Measurements from ENCODE around the gene COTL1. TPM values are rescaled to one million over a fixed set of nuclear protein-coding genes. Genes with fewer than 3 reads are reported as not detected.

Gene COTL1
- total and polyA plus RNA-seq, 9 of the 15 experiments (the other 6 are each of a cell fraction or from before 2014, with no cell fraction given): 27.7 to 185 (median 72.5) TPM

- TF ChIP-seq, protein P1, sequence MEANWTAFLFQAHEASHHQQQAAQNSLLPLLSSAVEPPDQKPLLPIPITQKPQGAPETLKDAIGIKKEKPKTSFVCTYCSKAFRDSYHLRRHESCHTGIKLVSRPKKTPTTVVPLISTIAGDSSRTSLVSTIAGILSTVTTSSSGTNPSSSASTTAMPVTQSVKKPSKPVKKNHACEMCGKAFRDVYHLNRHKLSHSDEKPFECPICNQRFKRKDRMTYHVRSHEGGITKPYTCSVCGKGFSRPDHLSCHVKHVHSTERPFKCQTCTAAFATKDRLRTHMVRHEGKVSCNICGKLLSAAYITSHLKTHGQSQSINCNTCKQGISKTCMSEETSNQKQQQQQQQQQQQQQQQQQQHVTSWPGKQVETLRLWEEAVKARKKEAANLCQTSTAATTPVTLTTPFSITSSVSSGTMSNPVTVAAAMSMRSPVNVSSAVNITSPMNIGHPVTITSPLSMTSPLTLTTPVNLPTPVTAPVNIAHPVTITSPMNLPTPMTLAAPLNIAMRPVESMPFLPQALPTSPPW (CRISPR knock-in tag; IDR thresholded peaks at IDR 0.05): peak; percentile 79
- TF ChIP-seq HIVEP1 (CRISPR knock-in tag; IDR thresholded peaks at IDR 0.05) (no peak), ZNF668 (CRISPR knock-in tag; IDR thresholded peaks at IDR 0.05) (peak; percentile 8; the same call in 1 of the 2 replicates), TCF7L2 (IDR thresholded peaks at IDR 0.05; ENCODE audit: low read depth, low read length) (no peak), POLR3G (IDR thresholded peaks at IDR 0.05; ENCODE audit: extremely low read depth, insufficient read length, insufficient replicate concordance) (no peak), ASH1L (IDR thresholded peaks at IDR 0.05; ENCODE audit: borderline replicate concordance, low read depth, partially characterized antibody) (no peak), RBM25 (IDR thresholded peaks at IDR 0.05; ENCODE audit: low read depth, low read length, severe bottlenecking) (no peak), KLF6 (CRISPR knock-in tag; IDR thresholded peaks at IDR 0.05; ENCODE audit: borderline replicate concordance) (no peak; the same call in 1 of the 2 replicates), ZBTB11 (CRISPR knock-in tag; IDR thresholded peaks at IDR 0.05) (peak in 1 of 3 experiments; percentile 74; a peak in 2 of 6 replicates), SRSF7 (optimal IDR thresholded peaks at IDR 0.05; ENCODE audit: low read depth, low read length) (no peak), CREM (IDR thresholded peaks at IDR 0.05; ENCODE audit: low read depth) (0 out of 2 replicates have a peak, but pooled peaks have one; percentile 23), HDGF (IDR thresholded peaks at IDR 0.05) (no peak), NRF1 (conservative IDR thresholded peaks at IDR 0.05 in 1 of 2, IDR thresholded peaks at IDR 0.05 in 1 of 2) (peak; percentile 84 to 86), SETDB1 (IDR thresholded peaks at IDR 0.05; ENCODE audit: low read length) (no peak), ZNF785 (CRISPR knock-in tag; IDR thresholded peaks at IDR 0.05) (no peak)
- TF ChIP-seq, protein P2, sequence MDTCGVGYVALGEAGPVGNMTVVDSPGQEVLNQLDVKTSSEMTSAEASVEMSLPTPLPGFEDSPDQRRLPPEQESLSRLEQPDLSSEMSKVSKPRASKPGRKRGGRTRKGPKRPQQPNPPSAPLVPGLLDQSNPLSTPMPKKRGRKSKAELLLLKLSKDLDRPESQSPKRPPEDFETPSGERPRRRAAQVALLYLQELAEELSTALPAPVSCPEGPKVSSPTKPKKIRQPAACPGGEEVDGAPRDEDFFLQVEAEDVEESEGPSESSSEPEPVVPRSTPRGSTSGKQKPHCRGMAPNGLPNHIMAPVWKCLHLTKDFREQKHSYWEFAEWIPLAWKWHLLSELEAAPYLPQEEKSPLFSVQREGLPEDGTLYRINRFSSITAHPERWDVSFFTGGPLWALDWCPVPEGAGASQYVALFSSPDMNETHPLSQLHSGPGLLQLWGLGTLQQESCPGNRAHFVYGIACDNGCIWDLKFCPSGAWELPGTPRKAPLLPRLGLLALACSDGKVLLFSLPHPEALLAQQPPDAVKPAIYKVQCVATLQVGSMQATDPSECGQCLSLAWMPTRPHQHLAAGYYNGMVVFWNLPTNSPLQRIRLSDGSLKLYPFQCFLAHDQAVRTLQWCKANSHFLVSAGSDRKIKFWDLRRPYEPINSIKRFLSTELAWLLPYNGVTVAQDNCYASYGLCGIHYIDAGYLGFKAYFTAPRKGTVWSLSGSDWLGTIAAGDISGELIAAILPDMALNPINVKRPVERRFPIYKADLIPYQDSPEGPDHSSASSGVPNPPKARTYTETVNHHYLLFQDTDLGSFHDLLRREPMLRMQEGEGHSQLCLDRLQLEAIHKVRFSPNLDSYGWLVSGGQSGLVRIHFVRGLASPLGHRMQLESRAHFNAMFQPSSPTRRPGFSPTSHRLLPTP (IDR thresholded peaks at IDR 0.05; ENCODE audit: borderline replicate concordance, extremely low read depth, insufficient read length): no peak
- TF ChIP-seq, protein P3, sequence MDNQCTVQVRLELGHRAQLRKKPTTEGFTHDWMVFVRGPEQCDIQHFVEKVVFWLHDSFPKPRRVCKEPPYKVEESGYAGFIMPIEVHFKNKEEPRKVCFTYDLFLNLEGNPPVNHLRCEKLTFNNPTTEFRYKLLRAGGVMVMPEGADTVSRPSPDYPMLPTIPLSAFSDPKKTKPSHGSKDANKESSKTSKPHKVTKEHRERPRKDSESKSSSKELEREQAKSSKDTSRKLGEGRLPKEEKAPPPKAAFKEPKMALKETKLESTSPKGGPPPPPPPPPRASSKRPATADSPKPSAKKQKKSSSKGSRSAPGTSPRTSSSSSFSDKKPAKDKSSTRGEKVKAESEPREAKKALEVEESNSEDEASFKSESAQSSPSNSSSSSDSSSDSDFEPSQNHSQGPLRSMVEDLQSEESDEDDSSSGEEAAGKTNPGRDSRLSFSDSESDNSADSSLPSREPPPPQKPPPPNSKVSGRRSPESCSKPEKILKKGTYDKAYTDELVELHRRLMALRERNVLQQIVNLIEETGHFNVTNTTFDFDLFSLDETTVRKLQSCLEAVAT (IDR thresholded peaks at IDR 0.05): peak in 1 of 2 experiments; percentile 63; a peak in 2 of 4 replicates
These were observed 23.8 kb downstream of the COTL1 start (continued) for GRCh38 chr16:84593825-84594724.

All from K562 (cell line).